Endothelial cell of umbilical vein (primary cell): ENCODE results near the gene TTLL7. TPM values are rescaled to one million over a fixed set of nuclear protein-coding genes. Genes with fewer than 3 reads are reported as not detected.

Experiments
- BruUV-seq: library from RNA; stranded (reverse); fragments of 400-500 nt; replicated peaks from 2 replicates; lab custom pipeline; 2021; lab: Mats Ljungman, UMichigan
- CTCF ChIA-PET: fragments of 300-600, 350-600 bp; sonication (Branson Sonifier 250); formaldehyde crosslinking; loops from one replicate; lab custom pipeline; 2021; ENCODE audit warnings: antibody characterized with exemption, inconsistent platforms; lab: Charles Lee
- POLR2A ChIA-PET: fragments of 300-600, 350-600 bp; sonication (Branson Sonifier 250); formaldehyde crosslinking; loops from one replicate; lab custom pipeline; 2021; ENCODE audit warnings: antibody characterized with exemption, inconsistent platforms; lab: Charles Lee
- DNase-seq: peaks from one replicate; pipeline ENCODE4 v3.0.0-alpha.2; 2011; ENCODE audit warnings: low read depth, low spot score
- FAIRE-seq: peaks from 2 replicates; lab custom pipeline; 2011; peaks lifted over from hg19 to GRCh38; lab: Jason Lieb, UNC
- H2AFZ ChIP-seq: 2 replicates; pipeline ENCODE4 v1.6.0; 2012; ENCODE audit warnings: low read depth, low read length, control low read depth, inconsistent platforms
- H3K27ac ChIP-seq: 2 replicates; pipeline ENCODE4 v1.5.1; 2011; ENCODE audit warnings: low read depth, mild to moderate bottlenecking, control low read depth, low read length, moderate library complexity; ENCODE audit not compliant: insufficient read depth
- H3K27me3 ChIP-seq, 2 experiments: 2 replicates each; pipeline versions ENCODE4 v1.6.0 to v1.6.1; 2011; ENCODE audit warnings: low read length in 2 of 2, mixed read lengths in 1 of 2; ENCODE audit not compliant: control insufficient read depth in 2 of 2, insufficient read depth in 2 of 2
- H3K36me3 ChIP-seq, 2 experiments: 2 replicates in 1 of 2; 3 replicates in 1 of 2; pipeline ENCODE4 v1.5.1; 2011; ENCODE audit warnings: low read length in 2 of 2, mild to moderate bottlenecking in 1 of 2, moderate library complexity in 1 of 2; ENCODE audit not compliant: control insufficient read depth in 2 of 2, insufficient read depth in 2 of 2; ENCODE audit errors: extremely low read depth in 1 of 2
- H3K4me1 ChIP-seq: 3 replicates; pipeline ENCODE4 v1.5.1; 2011; ENCODE audit warnings: mild to moderate bottlenecking, low read length; ENCODE audit not compliant: control insufficient read depth, insufficient read depth; ENCODE audit errors: extremely low read depth
- H3K4me2 ChIP-seq: 2 replicates; pipeline ENCODE4 v1.6.1; 2011; ENCODE audit warnings: low read length, control low read depth, mixed read lengths; ENCODE audit not compliant: insufficient read depth
- H3K4me3 ChIP-seq, 3 experiments: fragments of 200-600 bp in 1 of 3; sonication (generic), shearing (Covaris generic) in 1 of 3; replicated peaks in 1 of 3; 2 replicates each; pipeline ENCODE4 v1.5.1; 2011 to 2016; ENCODE audit warnings: control low read depth in 3 of 3, low read length in 3 of 3, mild to moderate bottlenecking in 2 of 3, inconsistent platforms in 1 of 3, low read depth in 1 of 3, moderate library complexity in 1 of 3; ENCODE audit not compliant: insufficient read depth in 1 of 3
- H3K79me2 ChIP-seq: 2 replicates; pipeline ENCODE4 v1.6.0; 2012; ENCODE audit warnings: low read length, inconsistent platforms; ENCODE audit not compliant: control insufficient read depth, insufficient read depth
- H3K9ac ChIP-seq: replicated peaks from 2 replicates; pipeline ENCODE3; 2011; ENCODE audit warnings: low read length, control low read depth; ENCODE audit not compliant: insufficient read depth; ENCODE audit errors: extremely low read depth
- H3K9me1 ChIP-seq: replicated peaks from 3 replicates; pipeline ENCODE4 v1.6.0; 2011; ENCODE audit warnings: mild to moderate bottlenecking, low read length; ENCODE audit not compliant: control insufficient read depth, insufficient read depth; ENCODE audit errors: extremely low read depth
- H3K9me3 ChIP-seq: replicated peaks from 2 replicates; pipeline ENCODE4 v1.5.1; 2012; ENCODE audit warnings: low read length, inconsistent platforms; ENCODE audit not compliant: control insufficient read depth, insufficient read depth
- H4K20me1 ChIP-seq: replicated peaks from 2 replicates; pipeline ENCODE3; 2011; ENCODE audit warnings: mild to moderate bottlenecking, low read length; ENCODE audit not compliant: control insufficient read depth, insufficient read depth; ENCODE audit errors: extremely low read depth
- GATA2 ChIP-seq: IDR thresholded peaks from 2 replicates; pipeline ENCODE4 v1.7.0; 2011; ENCODE audit warnings: low read depth, mild to moderate bottlenecking, moderate library complexity, mixed read lengths, low read length; ENCODE audit not compliant: insufficient read length, insufficient read depth
- JUN ChIP-seq: IDR thresholded peaks from 2 replicates; pipeline ENCODE4 v1.6.1; 2011; ENCODE audit warnings: borderline replicate concordance, low read depth; ENCODE audit not compliant: insufficient read length, insufficient read depth
- dilution Hi-C: fragments of 300-500 bp; cut with MboI; formaldehyde crosslinking; loops from one replicate; pipeline ENCODE4 v1.15.0; 2019; ENCODE audit warnings: low sequenced_read_pairs; ENCODE audit not compliant: extremely low pct_ligation_motif_present
- intact Hi-C: fragments of 100-400 bp; cut with micrococcal nuclease; formaldehyde crosslinking; loops from one replicate; pipeline ENCODE4 v1.10.0; 2022
- polyA plus RNA-seq, 4 experiments: library from polyadenylated mRNA; depleted of rRNA in 3 of 4; stranded (reverse) in 3 of 4; unstranded in 1 of 4; fragments of >200 nt; gene quantifications; 2 replicates each; pipeline versions ENCODE4 v1.2.1 to v1.2.3, GENCODE V29; 2011 to 2012; ENCODE audit warnings: missing spikeins in 1 of 4
- total RNA-seq: library from RNA; stranded (reverse); gene quantifications from 2 replicates; pipeline ENCODE4 v1.2.3, GENCODE V29; 2021
- TF ChIP-seq, protein P1 (sequence below): IDR thresholded peaks from 2 replicates; pipeline ENCODE4 v1.6.1; 2011; ENCODE audit not compliant: insufficient read depth, insufficient read length

The TTLL7 gene
- total and polyA plus RNA-seq, 2 donors (not counting 3 experiments of a cell fraction or from before 2014, with no cell fraction given), result 2.1 to 11.7 TPM

DNA sequence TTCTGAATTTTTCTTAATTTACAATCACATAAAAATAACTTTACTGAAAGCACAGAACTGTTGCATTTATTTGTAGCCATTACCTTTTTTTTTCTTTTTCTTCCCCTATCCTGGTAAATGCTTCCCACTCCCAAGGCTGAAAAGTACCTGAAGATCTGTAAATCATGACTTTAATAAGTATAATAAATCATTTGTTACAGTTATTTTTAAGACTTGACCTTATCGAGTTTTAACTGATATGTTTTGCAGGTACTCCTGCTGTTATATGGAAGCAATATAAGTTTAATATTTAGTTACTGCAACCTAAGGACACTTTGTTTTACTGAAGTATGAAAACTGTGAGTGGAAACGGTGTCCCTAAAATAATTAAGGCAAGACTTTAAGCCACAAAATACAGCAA lies 142.6 kb downstream of the TTLL7 start:
- no TSS peak for BruUV-seq
- H3K9me1 ChIP-seq, result no peaks in the 10 kb centered on the region
- H3K27ac ChIP-seq, result no peak overlapping the region
- intact Hi-C loops, result no loop called here
- H3K36me3 ChIP-seq, result no peaks in the 10 kb centered on the region
- no peaks in the 10 kb centered on the region for H4K20me1 ChIP-seq
- no peaks in the 10 kb centered on the region for H3K79me2 ChIP-seq
- no peak overlapping the region for H2AFZ ChIP-seq
- TF ChIP-seq JUN, result no peak
- no peaks in the 10 kb centered on the region for H3K4me1 ChIP-seq
- POLR2A ChIA-PET, result no interaction called here
- no peak overlapping the region for H3K4me3 ChIP-seq
- dilution Hi-C loops, result no loop called here
- no peak overlapping the region for H3K4me2 ChIP-seq
- CTCF ChIA-PET, result no interaction called here
- FAIRE-seq (no peak), DNase-seq (no peak)
- no peaks in the 10 kb centered on the region for H3K9me3 ChIP-seq
- no peak overlapping the region for H3K9ac ChIP-seq
- no peaks in the 10 kb centered on the region for H3K27me3 ChIP-seq

DNA sequence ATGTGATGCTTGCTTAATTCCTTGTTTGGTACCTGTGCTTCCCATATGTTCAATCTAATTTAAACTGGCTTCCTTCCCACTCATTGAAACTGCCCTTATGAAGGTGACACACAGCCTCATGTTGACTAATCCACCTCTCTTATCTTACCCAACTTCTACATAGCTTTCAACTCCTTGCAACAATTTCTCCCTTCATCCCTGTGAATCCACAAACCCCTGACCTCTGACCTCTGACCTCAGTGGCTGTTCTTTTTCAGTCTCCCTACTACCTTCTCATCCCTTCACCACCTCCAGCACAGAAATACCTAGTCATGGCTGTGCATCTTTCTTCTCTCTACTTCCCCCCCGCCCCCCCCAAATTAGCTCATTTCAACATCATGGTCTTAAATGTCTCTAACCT lies 144.5 kb downstream of the TTLL7 start:
- Histone ChIP-seq H3K9me1 (no peaks in the 10 kb centered on the region), H3K4me1 (no peaks in the 10 kb centered on the region), H3K36me3 (no peaks in the 10 kb centered on the region), H3K4me3 (no peak overlapping the region), H2AFZ (no peak overlapping the region), H4K20me1 (no peaks in the 10 kb centered on the region), H3K4me2 (no peak overlapping the region), H3K9ac (no peak overlapping the region), H3K27me3 (no peaks in the 10 kb centered on the region), H3K9me3 (no peaks in the 10 kb centered on the region), H3K27ac (no peak overlapping the region), H3K79me2 (no peaks in the 10 kb centered on the region)
- no TSS peak for BruUV-seq
- no peak for DNase-seq
- no peak for FAIRE-seq
- ChIA-PET CTCF (no interaction called here), POLR2A (no interaction called here)
- intact Hi-C loops (no loop called here), dilution Hi-C loops (no loop called here)
- TF ChIP-seq, protein P1, sequence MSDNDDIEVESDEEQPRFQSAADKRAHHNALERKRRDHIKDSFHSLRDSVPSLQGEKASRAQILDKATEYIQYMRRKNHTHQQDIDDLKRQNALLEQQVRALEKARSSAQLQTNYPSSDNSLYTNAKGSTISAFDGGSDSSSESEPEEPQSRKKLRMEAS, result no peak
- no peak for TF ChIP-seq GATA2
